B cell (primary cell): Measurements from ENCODE around the gene KIRREL1. TPM values are rescaled to one million over a fixed set of nuclear protein-coding genes. Genes with fewer than 3 reads are reported as not detected.

Source experiments
- ATAC-seq: fragments of 200-7000 bp; cut with Tn5 transposase; one replicate; pipeline ENCODE4 v1.10.0; 2021; ENCODE audit warnings: low read depth, mild to moderate bottlenecking, moderate number of reproducible peaks, moderate library complexity
- CTCF ChIA-PET: fragments of 350-600 bp; sonication (Branson Sonifier 250); formaldehyde crosslinking; loops from one replicate; lab custom pipeline; 2021; ENCODE audit warnings: antibody characterized with exemption, inconsistent platforms; lab: Charles Lee
- POLR2A ChIA-PET: fragments of 350-600 bp; sonication (Branson Sonifier 250); formaldehyde crosslinking; loops from one replicate; lab custom pipeline; 2021; ENCODE audit warnings: antibody characterized with exemption; lab: Charles Lee
- DNase-seq: peaks from one replicate; pipeline ENCODE4 v3.0.0; 2013
- H2AFZ ChIP-seq: 2 replicates; pipeline ENCODE4 v1.6.1; 2012; ENCODE audit warnings: mild to moderate bottlenecking, low read depth, low read length; ENCODE audit not compliant: insufficient read depth, poor library complexity, severe bottlenecking
- H3K27ac ChIP-seq, 2 donors: 1 replicate in 1 of 2; 2 replicates in 1 of 2; pipeline ENCODE4 v1.5.1; 2012 to 2013; ENCODE audit warnings: low read length in 2 of 2, mild to moderate bottlenecking in 2 of 2, moderate library complexity in 1 of 2
- H3K27me3 ChIP-seq, 4 experiments: fragments of 200-600 bp in 1 of 4; sonication (generic) in 1 of 4; replicated peaks in 1 of 4; 1 replicate in 2 of 4; 2 replicates in 2 of 4; pipeline versions ENCODE4 v1.6.1 to v1.7.0; 2013 to 2016; ENCODE audit warnings: low read length in 3 of 4, mild to moderate bottlenecking in 2 of 4, mixed read lengths in 1 of 4, moderate library complexity in 1 of 4; ENCODE audit not compliant: insufficient read depth in 4 of 4, control insufficient read depth in 3 of 4; ENCODE audit errors: control extremely low read depth in 1 of 4
- H3K36me3 ChIP-seq, 2 experiments: replicated peaks in 1 of 2; 1 replicate in 1 of 2; 2 replicates in 1 of 2; pipeline versions ENCODE4 v1.6.1 to v1.7.1; 2013; ENCODE audit warnings: low read length in 1 of 2; ENCODE audit not compliant: insufficient read depth in 2 of 2, control insufficient read depth in 1 of 2; ENCODE audit errors: control extremely low read depth in 1 of 2, extremely low read depth in 1 of 2
- H3K4me1 ChIP-seq, 2 donors: fragments of 200-600 bp in 1 of 2; sonication (generic) in 1 of 2; 1 replicate in 1 of 2; 2 replicates in 1 of 2; pipeline versions ENCODE4 v1.5.1 to v1.6.1; 2013 to 2017; ENCODE audit warnings: low read length in 2 of 2; ENCODE audit not compliant: control insufficient read depth in 2 of 2, insufficient read depth in 2 of 2
- H3K4me2 ChIP-seq: replicated peaks from 2 replicates; pipeline ENCODE3; 2012; ENCODE audit warnings: mild to moderate bottlenecking, low read depth, low read length; ENCODE audit not compliant: poor library complexity, severe bottlenecking
- H3K4me3 ChIP-seq, 5 experiments: fragments of 200-600 bp in 1 of 5; sonication (generic) in 1 of 5; 1 replicate in 3 of 5; 2 replicates in 2 of 5; pipeline versions ENCODE4 v1.5.1 to v1.7.0; 2011 to 2016; ENCODE audit warnings: low read length in 4 of 5, mild to moderate bottlenecking in 4 of 5, low read depth in 2 of 5, control low read depth in 1 of 5, moderate library complexity in 1 of 5; ENCODE audit not compliant: insufficient read depth in 1 of 5; ENCODE audit errors: control extremely low read depth in 1 of 5, extremely low read depth in 1 of 5
- H3K79me2 ChIP-seq: fragments of 200-600 bp; sonication (generic); one replicate; pipeline ENCODE4 v1.6.0; 2016; ENCODE audit warnings: low read length; ENCODE audit not compliant: control insufficient read depth, insufficient read depth
- H3K9ac ChIP-seq: fragments of 200-600 bp; sonication (generic); 2 replicates; pipeline ENCODE4 v1.6.1; 2017; ENCODE audit warnings: mild to moderate bottlenecking, low read length, moderate library complexity
- H3K9me3 ChIP-seq, 3 donors: one replicate each; pipeline versions ENCODE4 v1.6.1 to v1.7.1; 2013; ENCODE audit warnings: low read length in 2 of 3; ENCODE audit not compliant: control insufficient read depth in 2 of 3, insufficient read depth in 1 of 3; ENCODE audit errors: control extremely low read depth in 1 of 3
- H4K20me1 ChIP-seq: 2 replicates; pipeline ENCODE4 v1.6.0; 2012; ENCODE audit warnings: mild to moderate bottlenecking, low read length; ENCODE audit not compliant: insufficient read depth, control insufficient read depth, poor library complexity, severe bottlenecking
- H3K27ac Mint-ChIP-seq: one replicate; pipeline ENCODE4 v1.8.0; 2021; ENCODE audit warnings: mixed read lengths
- H3K27me3 Mint-ChIP-seq: one replicate; pipeline ENCODE4 v1.8.0; 2021; ENCODE audit warnings: mixed read lengths
- H3K4me1 Mint-ChIP-seq: one replicate; pipeline ENCODE4 v1.8.0; 2021; ENCODE audit warnings: mixed read lengths
- H3K4me3 Mint-ChIP-seq: one replicate; pipeline ENCODE4 v1.8.0; 2021; ENCODE audit warnings: mixed read lengths
- H3K9me3 Mint-ChIP-seq: one replicate; pipeline ENCODE4 v1.8.0; 2022; ENCODE audit warnings: mixed read lengths; ENCODE audit not compliant: insufficient read depth
- EZH2 ChIP-seq: IDR thresholded peaks from 2 replicates; pipeline ENCODE4 v1.6.1; 2012; ENCODE audit warnings: borderline replicate concordance, low read depth, mild to moderate bottlenecking, moderate library complexity, low read length; ENCODE audit not compliant: insufficient read depth, poor library complexity, severe bottlenecking
- WGBS: methylation state at CpG from one replicate; pipeline ENCODE4 v1.1.5; 2013; ENCODE audit warnings: missing lambda C conversion rate; ENCODE audit not compliant: insufficient coverage; 5-methylcytosine and 5-hydroxymethylcytosine counted together
- intact Hi-C: fragments of 100-400 bp; cut with micrococcal nuclease; formaldehyde crosslinking; loops from one replicate; pipeline ENCODE4 v1.10.0; 2022
- polyA plus RNA-seq: library from polyadenylated mRNA; depleted of rRNA; stranded (reverse); fragments of >200 nt; gene quantifications from 2 replicates; pipeline ENCODE4 v1.2.3, GENCODE V29; 2012
- total RNA-seq, 2 donors: library from RNA; stranded (reverse); fragments of 120-200 nt in 1 of 2; gene quantifications; 1 replicate in 1 of 2; 2 replicates in 1 of 2; pipeline versions ENCODE4 v1.2.3 to v1.2.4, GENCODE V29; 2013 to 2022
- TF ChIP-seq, protein P1 (sequence below): fragments of 200-600 bp; IDR thresholded peaks from one replicate; pipeline ENCODE4 v1.8.0; 2022; ENCODE audit warnings: antibody characterized with exemption, mild to moderate bottlenecking

Gene KIRREL1
- total and polyA plus RNA-seq, 2 donors (not counting 1 experiment from before 2014, with no cell fraction given) = not detected

DNA sequence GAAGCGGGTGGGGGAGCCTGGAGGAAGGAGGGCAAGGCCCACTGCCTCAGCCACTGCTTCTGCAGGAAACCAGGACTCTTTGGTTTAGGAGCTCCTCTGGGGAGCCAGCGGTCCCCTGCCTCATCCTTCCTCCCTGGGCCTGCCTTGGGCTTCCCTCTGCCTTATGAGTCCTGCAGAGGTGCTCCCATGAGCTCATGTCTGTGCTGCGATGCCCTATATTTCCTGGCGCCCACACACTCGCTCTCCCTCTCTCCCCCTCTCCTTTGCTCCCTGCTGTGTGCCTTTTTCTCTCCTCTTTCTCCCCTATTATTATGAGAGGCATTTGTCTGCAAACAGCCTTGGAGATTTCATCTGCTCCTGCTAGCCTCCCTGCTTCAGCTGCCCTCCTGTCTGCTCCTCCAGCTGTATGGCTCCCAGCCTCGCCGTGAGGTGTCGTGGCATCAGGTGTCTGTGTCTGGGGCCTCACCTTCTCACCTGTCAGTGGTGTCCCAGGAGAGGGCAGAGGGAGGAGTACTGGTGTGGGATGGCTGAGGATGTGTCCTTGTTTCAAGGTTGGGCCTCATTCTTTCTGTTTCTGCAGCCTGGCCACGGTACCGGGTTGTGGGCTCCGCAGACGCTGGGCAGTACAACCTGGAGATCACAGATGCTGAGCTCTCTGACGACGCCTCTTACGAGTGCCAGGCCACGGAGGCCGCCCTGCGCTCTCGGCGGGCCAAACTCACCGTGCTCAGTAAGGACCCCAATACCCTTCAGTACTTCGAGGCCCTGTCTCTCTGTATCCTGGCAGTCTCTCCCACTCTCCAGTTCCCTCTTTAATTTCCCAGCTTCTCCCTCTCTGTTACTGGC, 84.2 kb downstream of the KIRREL1 start:
- no peak overlapping the region for H3K27ac ChIP-seq
- no peak overlapping the region for H3K4me2 ChIP-seq
- ChIA-PET POLR2A (no interaction called here), CTCF (interaction anchor here (0.9 to 2.0 kb wide), 3 partner anchors 20 to 47 kb away, joined by 3 to 4 read pairs (median 3); no protein-coding TSS in a partner anchor)
- H3K36me3 ChIP-seq = no peaks in the 10 kb centered on the region
- TF ChIP-seq, protein P1, sequence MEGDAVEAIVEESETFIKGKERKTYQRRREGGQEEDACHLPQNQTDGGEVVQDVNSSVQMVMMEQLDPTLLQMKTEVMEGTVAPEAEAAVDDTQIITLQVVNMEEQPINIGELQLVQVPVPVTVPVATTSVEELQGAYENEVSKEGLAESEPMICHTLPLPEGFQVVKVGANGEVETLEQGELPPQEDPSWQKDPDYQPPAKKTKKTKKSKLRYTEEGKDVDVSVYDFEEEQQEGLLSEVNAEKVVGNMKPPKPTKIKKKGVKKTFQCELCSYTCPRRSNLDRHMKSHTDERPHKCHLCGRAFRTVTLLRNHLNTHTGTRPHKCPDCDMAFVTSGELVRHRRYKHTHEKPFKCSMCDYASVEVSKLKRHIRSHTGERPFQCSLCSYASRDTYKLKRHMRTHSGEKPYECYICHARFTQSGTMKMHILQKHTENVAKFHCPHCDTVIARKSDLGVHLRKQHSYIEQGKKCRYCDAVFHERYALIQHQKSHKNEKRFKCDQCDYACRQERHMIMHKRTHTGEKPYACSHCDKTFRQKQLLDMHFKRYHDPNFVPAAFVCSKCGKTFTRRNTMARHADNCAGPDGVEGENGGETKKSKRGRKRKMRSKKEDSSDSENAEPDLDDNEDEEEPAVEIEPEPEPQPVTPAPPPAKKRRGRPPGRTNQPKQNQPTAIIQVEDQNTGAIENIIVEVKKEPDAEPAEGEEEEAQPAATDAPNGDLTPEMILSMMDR = no peak
- no peak for TF ChIP-seq EZH2
- peaks cover 3% of the 10 kb centered on the region for H3K4me1 Mint-ChIP-seq
- peaks cover 8% of the 10 kb centered on the region for H3K27me3 Mint-ChIP-seq
- no peak for DNase-seq
- no peaks in the 10 kb centered on the region for H3K27me3 ChIP-seq
- no peak overlapping the region for H2AFZ ChIP-seq
- H3K9ac ChIP-seq = no peak overlapping the region
- no peaks in the 10 kb centered on the region for H4K20me1 ChIP-seq
- no peaks in the 10 kb centered on the region for H3K9me3 Mint-ChIP-seq
- no peak for ATAC-seq
- intact Hi-C loops = no loop called here
- no peaks in the 10 kb centered on the region for H3K4me1 ChIP-seq
- H3K27ac Mint-ChIP-seq = no peak overlapping the region
- H3K9me3 ChIP-seq = no peaks in the 10 kb centered on the region
- H3K4me3 ChIP-seq = no peak overlapping the region
- 96% methylated on average over 22 of the region's 22 CpGs for WGBS
- no peaks in the 10 kb centered on the region for H3K79me2 ChIP-seq
- no peak overlapping the region for H3K4me3 Mint-ChIP-seq

DNA sequence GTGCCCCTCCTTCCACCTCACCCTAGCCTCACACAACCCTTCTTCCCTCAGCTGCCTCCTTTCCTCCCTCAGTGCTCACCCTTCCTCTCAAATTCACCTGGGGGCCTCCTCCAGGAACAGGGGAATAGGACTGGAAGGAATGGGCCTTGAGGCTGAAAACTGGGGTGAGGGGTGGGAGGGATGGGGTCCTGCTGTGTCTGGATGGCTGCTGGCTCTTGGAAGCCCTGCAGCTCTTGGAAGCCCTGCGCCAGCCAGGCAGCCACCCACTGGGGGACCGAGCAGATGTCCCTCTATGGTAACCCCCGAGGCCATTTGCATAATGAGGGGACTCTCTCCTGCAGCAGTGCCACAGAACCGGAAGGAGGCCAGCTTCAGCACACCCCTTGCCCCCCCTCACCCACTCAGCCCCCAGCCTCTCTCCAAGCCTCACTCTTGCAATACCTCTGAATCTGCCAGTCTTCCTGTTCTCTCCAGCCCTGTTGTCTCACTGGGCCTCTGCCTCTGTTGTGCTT, 85.2 kb downstream of the KIRREL1 start:
- TF ChIP-seq EZH2 = no peak
- TF ChIP-seq, protein P1 = no peak
- WGBS = 43% methylated on average over 4 of the region's 4 CpGs

More for the DNA sequence above, 85.2 kb downstream of the KIRREL1 start:
- no peaks in the 10 kb centered on the region for H3K79me2 ChIP-seq
- no peaks in the 10 kb centered on the region for H3K27me3 ChIP-seq
- H3K27me3 Mint-ChIP-seq = peaks cover 8% of the 10 kb centered on the region
- ChIA-PET POLR2A (no interaction called here), CTCF (interaction anchor here (0.9 to 2.0 kb wide), 2 partner anchors 19 to 41 kb away, joined by 3 to 4 read pairs; no protein-coding TSS in a partner anchor)
- no peak overlapping the region for H3K4me3 Mint-ChIP-seq
- no peaks in the 10 kb centered on the region for H3K9me3 Mint-ChIP-seq
- H3K9ac ChIP-seq = no peak overlapping the region
- no peaks in the 10 kb centered on the region for H3K9me3 ChIP-seq
- intact Hi-C loops = no loop called here
- DNase-seq (no peak), ATAC-seq (no peak)
- H3K27ac ChIP-seq = no peak overlapping the region
- H3K4me1 ChIP-seq = no peaks in the 10 kb centered on the region
- no peak overlapping the region for H3K27ac Mint-ChIP-seq
- H3K36me3 ChIP-seq = no peaks in the 10 kb centered on the region
- H2AFZ ChIP-seq = no peak overlapping the region
- H3K4me3 ChIP-seq = no peak overlapping the region
- H4K20me1 ChIP-seq = no peaks in the 10 kb centered on the region
- no peak overlapping the region for H3K4me2 ChIP-seq
- peaks cover 3% of the 10 kb centered on the region for H3K4me1 Mint-ChIP-seq
